ENCODE data around the gene FSTL5. TPM values are rescaled to one million over a fixed set of nuclear protein-coding genes. Genes with fewer than 3 reads are reported as not detected.

The FSTL5 gene
- total and polyA plus RNA-seq, 2 of the 13 experiments (the other 11 are each of a cell fraction or from before 2014, with no cell fraction given): 0.03 to 0.07 TPM

DNA sequence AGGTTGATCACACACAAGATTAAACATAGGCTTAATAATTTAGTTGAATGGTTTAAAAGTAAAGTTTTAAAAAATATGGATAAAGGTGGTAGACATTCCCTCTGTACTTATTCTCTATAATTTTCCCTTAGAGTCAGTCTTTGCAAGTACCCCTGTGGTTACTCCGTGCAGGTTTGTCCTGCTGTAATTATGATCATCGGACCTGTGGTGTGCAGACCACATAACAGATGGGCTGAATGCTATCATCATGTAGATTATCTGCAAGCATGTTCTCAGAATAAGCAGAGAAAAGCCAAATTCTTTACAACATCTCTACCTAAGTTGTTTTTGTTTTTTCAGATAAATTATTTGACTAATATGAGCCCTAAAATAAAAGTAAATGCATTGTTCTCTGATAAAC, 146.8 kb downstream of the FSTL5 start (continued):
- no peak for TF ChIP-seq MAFG (CRISPR knock-in tag; IDR thresholded peaks at IDR 0.05)
- TF ChIP-seq, protein P1, sequence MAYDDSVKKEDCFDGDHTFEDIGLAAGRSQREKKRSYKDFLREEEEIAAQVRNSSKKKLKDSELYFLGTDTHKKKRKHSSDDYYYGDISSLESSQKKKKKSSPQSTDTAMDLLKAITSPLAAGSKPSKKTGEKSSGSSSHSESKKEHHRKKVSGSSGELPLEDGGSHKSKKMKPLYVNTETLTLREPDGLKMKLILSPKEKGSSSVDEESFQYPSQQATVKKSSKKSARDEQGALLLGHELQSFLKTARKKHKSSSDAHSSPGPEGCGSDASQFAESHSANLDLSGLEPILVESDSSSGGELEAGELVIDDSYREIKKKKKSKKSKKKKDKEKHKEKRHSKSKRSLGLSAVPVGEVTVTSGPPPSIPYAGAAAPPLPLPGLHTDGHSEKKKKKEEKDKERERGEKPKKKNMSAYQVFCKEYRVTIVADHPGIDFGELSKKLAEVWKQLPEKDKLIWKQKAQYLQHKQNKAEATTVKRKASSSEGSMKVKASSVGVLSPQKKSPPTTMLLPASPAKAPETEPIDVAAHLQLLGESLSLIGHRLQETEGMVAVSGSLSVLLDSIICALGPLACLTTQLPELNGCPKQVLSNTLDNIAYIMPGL (CRISPR knock-in tag; IDR thresholded peaks at IDR 0.05; ENCODE audit: borderline replicate concordance in 1 of 2, low read depth in 1 of 2): no peak

DNA sequence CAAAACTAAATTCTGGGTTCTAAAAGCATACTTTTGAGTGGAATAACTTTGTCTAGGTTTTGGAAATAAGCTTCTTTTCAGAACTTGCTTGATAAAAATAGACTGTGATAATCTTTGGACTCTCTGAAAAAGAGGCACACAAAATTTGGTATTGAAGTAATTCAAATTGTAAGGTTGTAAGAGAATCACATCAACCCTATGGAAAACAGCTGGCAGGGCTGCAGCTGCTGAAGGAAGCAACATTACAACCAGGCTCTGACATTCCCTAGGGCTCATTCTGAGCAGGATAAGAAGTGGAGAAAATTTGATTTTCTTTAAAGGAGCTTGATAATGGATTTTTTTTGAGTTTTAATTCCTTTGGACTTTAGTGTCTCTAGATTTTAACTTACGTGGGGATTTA, 147.6 kb downstream of the FSTL5 start:
- FAIRE-seq: no peak
- no peak overlapping the region for H3K4me2 ChIP-seq (ENCODE audit: low read depth, low read length)
- no peak for ATAC-seq
- ChIA-PET POLR2A (no interaction called here), CTCF (ENCODE audit: low intra/inter-chr PET ratio, low total read pairs) (no interaction called here)
- intact Hi-C loops (cut with micrococcal nuclease; ENCODE audit: unreplicated experiment) (no loop called here), in situ Hi-C loops (cut with HindIII; ENCODE audit: extremely low pct_ligation_motif_present, low pct_unique_long_range_greater_than_20kb) (no loop called here)
- no peak overlapping the region for H3K27ac ChIP-seq (ENCODE audit: extremely low read length, insufficient read depth, low read length)
- no peaks in the 10 kb centered on the region for H3K79me2 ChIP-seq (ENCODE audit: insufficient read depth, low read length)
- H3K9me3 ChIP-seq (ENCODE audit: low read length): no peaks in the 10 kb centered on the region
- no peak overlapping the region for H3K4me3 ChIP-seq (replicated peaks in 1 of 3; ENCODE audit: insufficient read depth in 1 of 3, low read depth in 2 of 3, low read length in 3 of 3)
- H3K9ac ChIP-seq (ENCODE audit: insufficient read depth, low read depth, low read length): no peak overlapping the region
- no peak for TF ChIP-seq CENPX (CRISPR knock-in tag; IDR thresholded peaks at IDR 0.05)
- TF ChIP-seq RBM22 (optimal IDR thresholded peaks at IDR 0.05; ENCODE audit: low read length): no peak
- TF ChIP-seq ZNF143 (CRISPR knock-in tag; IDR thresholded peaks at IDR 0.05): no peak
- no peak for TF ChIP-seq ZNF775 (CRISPR knock-in tag; IDR thresholded peaks at IDR 0.05; ENCODE audit: borderline replicate concordance)
- TF ChIP-seq ZFP62 (CRISPR knock-in tag; IDR thresholded peaks at IDR 0.05): no peak
- TF ChIP-seq ZNF484 (CRISPR knock-in tag; IDR thresholded peaks at IDR 0.05; ENCODE audit: borderline replicate concordance, low read depth): no peak
- TF ChIP-seq, protein P2, sequence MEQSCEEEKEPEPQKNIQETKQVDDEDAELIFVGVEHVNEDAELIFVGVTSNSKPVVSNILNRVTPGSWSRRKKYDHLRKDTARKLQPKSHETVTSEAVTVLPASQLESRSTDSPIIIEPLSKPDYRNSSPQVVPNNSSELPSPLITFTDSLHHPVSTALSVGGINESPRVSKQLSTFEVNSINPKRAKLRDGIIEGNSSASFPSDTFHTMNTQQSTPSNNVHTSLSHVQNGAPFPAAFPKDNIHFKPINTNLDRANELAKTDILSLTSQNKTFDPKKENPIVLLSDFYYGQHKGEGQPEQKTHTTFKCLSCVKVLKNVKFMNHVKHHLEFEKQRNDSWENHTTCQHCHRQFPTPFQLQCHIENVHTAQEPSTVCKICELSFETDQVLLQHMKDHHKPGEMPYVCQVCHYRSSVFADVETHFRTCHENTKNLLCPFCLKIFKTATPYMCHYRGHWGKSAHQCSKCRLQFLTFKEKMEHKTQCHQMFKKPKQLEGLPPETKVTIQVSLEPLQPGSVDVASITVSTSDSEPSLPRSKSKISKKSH (CRISPR knock-in tag; IDR thresholded peaks at IDR 0.05; ENCODE audit: borderline replicate concordance): no peak
- no peak for TF ChIP-seq ZNF253 (CRISPR knock-in tag; IDR thresholded peaks at IDR 0.05; ENCODE audit: borderline replicate concordance)
- H3K27me3 ChIP-seq (ENCODE audit: control insufficient read depth in 1 of 2, insufficient read depth in 2 of 2, low read length in 2 of 2): no peaks in the 10 kb centered on the region
- no peak for DNase-seq (ENCODE audit: low spot score)
- H4K20me1 ChIP-seq (ENCODE audit: insufficient read depth, low read length): no peaks in the 10 kb centered on the region
- WGBS (ENCODE audit: low lambda C conversion rate): 0% methylated on average over 1 of the region's 1 CpG
- no TSS peak for BruUV-seq (replicated peaks)
- H3K4me1 ChIP-seq (ENCODE audit: insufficient read depth, low read length): no peaks in the 10 kb centered on the region
- H3K36me3 ChIP-seq (replicated peaks in 1 of 2; ENCODE audit: control insufficient read depth in 1 of 2, insufficient read depth in 2 of 2, low read length in 2 of 2): no peaks in the 10 kb centered on the region
- no peak overlapping the region for H2AFZ ChIP-seq (ENCODE audit: low read length)
